ENCODE results near the gene HLA-G.

The HLA-G gene

GRCh38 chr6:29818892-29819291 is 8.7 kb upstream of the HLA-G start:
- DNase-seq: no peak

- no peak for DNase-seq
Measured at GRCh38 chr6:29824144-29824543, 3.5 kb upstream of the HLA-G start.

DNA sequence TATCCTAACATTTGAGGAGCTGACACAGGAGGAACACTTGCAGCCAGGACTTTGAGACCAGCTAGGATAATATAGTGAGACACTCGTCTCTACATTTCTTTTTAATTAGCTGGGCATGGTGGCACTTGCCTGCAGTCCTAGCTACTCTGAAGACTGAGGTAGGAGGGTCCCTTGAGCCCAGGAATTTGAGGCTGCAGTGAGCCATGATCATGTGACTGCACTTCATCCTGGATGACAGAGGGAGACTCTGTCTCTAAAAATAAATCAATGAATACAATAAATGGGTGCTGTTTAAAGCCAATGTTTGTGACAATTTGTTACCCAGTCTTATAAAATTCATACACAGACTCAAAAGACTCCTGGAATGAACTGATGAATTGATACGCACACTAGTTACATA is 1.8 kb upstream of the HLA-G start:
- DNase-seq: no peak

DNA sequence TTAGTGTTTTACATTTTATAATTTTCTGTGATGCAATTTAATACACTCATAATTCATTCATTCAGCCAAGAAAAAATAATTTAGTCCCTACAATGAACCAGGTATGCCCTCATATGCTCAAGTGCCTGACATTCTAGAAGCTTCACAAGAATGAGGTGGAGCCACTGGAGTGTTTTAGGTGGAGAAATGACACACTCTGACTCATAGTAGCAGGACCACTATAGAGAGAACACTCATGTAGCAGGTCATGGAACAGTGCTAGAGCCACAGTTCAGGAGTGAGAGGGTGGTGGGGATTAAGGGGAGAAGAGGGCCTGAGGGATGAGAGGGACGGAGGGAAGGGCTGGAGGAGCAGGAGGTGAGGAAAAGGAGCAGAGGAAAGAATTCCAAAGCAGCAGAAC is 1.4 kb upstream of the HLA-G start:
- DNase-seq: no peak

DNA sequence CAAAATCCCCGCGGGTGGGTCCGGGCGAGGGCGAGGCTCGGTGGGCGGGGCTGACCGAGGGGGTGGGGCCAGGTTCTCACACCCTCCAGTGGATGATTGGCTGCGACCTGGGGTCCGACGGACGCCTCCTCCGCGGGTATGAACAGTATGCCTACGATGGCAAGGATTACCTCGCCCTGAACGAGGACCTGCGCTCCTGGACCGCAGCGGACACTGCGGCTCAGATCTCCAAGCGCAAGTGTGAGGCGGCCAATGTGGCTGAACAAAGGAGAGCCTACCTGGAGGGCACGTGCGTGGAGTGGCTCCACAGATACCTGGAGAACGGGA is 809 bp downstream of the HLA-G start:
- no peak for DNase-seq

GRCh38 chr6:29829766-29830165 is 2.1 kb downstream of the HLA-G start:
- no peak for DNase-seq

DNA sequence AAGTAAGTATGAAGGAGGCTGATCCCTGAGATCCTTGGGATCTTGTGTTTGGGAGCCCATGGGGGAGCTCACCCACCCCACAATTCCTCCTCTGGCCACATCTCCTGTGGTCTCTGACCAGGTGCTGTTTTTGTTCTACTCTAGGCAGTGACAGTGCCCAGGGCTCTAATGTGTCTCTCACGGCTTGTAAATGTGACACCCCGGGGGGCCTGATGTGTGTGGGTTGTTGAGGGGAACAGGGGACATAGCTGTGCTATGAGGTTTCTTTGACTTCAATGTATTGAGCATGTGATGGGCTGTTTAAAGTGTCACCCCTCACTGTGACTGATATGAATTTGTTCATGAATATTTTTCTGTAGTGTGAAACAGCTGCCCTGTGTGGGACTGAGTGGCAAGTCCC is 2.8 kb downstream of the HLA-G start:
- DNase-seq: no peak

- DNase-seq: no peak
Measured at GRCh38 chr6:29831776-29832175, 4.2 kb downstream of the HLA-G start.

DNA sequence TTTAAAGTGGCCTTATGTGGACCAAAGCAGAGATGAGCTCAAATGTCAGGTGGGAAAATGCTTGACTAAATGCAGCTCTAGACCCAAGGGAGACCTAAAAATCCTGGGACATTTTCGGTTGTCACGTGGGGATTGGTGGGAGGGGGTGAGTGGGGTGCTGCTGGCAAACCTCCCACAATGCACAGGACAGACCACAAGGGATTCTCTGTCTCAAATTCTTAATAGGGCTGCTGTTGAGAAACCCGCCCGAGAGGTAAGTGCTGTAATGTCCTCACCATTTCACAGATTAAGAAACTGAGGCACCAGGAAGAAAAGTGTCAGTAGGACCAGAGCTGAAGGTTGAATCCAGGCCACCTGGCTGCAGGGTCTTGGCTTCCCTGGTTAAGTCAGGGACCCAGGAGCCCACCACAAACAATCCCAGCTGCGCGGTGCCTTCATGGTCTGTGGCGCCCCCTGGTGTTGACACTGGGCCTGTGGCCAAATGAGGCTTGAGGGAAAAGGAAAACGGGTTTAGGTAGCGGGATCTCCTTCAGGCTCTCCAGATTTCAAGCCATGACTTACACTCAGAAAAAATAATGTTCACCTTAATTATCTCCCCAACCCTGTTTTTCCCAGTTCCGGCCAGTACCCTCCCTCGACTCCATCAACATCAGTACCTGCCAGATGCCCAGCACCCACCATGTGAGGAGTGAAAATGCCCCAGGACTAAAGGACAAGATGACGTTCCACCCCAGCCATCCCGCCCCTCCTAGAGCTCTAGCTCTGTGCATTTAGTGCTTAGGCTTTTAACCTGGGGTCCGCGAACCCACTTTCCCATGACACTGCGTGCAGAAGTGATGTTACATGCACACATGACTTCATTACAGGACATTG is 7.2 kb downstream of the HLA-G start:
- peak in 1 of 2 donors; percentile 6 for DNase-seq

- no peak for DNase-seq
Measured at GRCh38 chr6:29839917-29840316, 12.3 kb downstream of the HLA-G start.

DNA sequence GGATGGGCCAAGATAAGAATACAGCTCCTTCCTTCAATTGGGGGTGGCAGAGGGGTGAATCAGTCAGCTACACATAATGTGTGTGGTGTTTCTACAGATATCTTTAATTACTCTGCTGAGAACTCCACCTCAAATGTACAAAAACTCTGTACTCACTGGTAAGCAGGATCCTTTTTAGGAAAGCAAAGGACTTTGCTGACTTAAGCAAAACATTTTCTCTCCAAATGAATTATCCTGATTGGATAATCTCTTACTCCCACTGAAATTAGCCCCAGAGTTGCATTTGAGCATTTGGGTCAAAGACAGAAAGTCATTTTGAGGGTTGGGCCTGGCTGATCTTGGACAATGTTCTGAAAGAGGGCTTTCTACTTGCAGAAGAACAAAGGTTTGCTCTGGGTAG is 13.4 kb downstream of the HLA-G start:
- no peak for DNase-seq

DNA sequence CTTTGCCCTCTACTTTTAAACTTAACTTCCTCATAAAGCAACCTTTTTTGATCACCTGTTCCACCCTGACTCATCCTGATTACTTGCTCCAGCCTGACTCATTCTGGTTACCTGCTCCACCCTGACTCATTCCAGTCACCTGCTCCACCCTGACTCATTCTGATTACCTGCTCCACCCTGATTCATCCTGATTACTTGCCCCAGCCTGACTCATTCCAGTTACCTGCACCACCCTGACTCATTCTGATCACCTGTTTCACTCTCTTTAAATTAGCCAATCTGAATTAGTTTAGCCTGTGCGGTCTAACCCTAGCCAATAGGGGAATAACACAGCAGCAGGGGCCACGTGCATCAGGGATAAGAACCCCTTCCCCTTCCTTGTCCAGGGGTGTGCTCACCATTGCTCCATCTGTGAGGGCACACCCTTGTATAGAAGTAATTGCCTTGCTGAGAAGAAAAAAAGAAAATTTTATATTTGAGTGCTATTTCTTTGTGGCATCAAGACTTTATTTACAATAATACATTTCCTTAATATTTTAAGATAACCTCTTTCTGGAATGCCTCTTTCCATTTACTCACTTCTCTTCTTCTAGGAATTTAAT is 17.9 kb downstream of the HLA-G start:
- DNase-seq: no peak

GRCh38 chr6:29847871-29848630 is 20.4 kb downstream of the HLA-G start:
- peak; percentile 12 to 53 for DNase-seq

- DNase-seq: no peak
Measured at GRCh38 chr6:29850011-29850553, 22.5 kb downstream of the HLA-G start.

DNA sequence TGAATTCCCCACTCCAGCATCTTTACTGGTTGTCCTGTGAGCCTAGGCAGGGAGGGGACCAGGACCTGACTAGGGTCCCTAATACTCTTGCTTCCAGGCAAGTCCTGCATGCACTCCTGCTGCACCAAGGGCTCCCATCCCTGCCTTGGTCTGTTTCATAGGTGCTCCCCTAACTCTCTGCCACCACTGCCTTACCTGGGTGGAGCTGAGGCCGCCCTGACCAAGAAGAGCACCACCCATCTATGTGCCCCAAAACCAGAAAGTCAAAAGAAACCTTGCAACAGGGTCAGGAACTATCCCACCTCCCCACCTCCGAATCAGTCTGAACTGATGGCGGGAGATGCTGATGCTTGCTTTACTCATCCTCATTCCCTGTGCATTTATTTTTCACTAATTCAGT is 23.6 kb downstream of the HLA-G start:
- no peak for DNase-seq

GRCh38 chr6:29853245-29853644 is 25.6 kb downstream of the HLA-G start:
- no peak for DNase-seq

- no peak for DNase-seq
Measured at GRCh38 chr6:29858006-29858405, 30.4 kb downstream of the HLA-G start.

GRCh38 chr6:29861521-29862255 is 34.1 kb downstream of the HLA-G start:
- no peak for DNase-seq

DNA sequence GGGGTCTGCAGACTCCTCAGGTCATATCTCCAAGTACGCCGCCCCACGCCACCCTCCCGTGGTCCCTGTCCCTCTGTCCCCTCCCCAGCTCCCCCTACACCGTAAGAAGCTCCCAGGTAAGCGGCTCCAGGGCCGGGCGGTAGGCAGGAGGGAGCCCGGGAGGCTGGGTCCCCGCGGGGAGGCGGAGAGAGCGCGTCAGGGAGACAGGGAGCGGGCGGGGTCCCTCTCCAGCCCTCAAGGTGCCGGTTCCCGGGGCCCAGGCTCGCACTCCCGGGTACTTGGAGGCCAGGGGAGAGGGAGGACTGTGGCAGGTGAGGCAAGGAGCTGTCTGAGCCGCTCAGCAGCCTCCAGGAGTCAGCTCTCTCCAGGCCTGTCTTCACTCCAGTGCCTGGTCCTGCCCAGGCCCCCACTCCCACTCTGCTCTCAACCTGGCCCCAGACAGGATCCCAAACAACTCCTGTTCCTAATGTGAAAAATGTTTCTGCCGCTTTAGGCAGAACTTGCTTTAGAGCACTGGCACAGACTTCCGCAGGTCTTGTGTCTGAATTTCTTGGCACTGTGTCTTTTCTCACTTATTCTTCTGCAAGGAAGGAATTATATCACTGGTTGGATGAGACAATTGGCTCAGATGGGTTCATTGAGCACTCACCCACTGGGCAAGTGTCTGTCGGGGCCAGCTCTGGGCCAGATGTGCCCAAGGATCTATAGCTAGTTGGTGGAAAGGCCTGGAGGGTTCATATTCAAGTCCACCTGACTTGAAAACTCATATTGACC is 36.6 kb downstream of the HLA-G start:
- no peak for DNase-seq

DNA sequence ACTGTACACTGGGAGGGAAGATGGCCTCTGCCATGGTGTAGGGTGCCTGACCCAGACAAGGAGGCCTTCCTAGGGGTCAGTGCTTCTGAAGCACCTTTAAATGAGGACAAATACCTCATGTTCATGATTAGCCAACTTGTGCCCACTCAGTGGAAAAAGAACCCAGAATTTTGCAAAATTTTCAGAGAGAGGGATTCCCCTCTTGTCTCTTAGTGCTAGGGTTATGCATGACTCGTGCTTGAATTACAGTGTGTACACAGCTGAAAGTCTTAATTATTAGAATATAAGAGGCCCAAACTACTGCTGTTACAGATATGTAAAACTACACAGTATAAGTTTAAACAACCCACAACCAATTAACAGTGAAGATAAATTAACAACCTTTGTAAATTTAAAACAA is 38.0 kb downstream of the HLA-G start:
- DNase-seq: no peak

DNA sequence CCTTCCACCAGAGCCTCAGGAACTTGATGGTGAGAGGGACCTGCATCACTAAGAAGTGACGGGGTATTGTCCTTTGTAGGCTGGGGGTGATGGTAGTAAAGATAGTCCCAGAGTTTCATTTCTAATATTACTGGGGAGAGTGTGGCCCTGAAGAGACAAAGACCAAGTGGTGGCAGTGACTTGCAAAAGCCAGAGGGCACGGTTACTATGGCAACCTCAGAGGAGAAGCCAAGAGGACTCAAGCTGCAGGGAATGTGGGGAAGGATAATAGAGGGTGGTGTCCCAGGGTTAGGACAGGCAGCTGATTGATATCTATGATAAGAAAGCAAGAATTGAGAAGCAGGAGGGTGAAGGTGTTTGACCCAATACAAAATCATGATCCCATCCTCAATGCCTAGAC is 42.5 kb downstream of the HLA-G start:
- DNase-seq: no peak

- no peak for DNase-seq
Measured at GRCh38 chr6:29872791-29873190, 45.2 kb downstream of the HLA-G start.
